ENCODE data around the gene ZDHHC23. TPM values are rescaled to one million over a fixed set of nuclear protein-coding genes. Genes with fewer than 3 reads are reported as not detected.

ZDHHC23 gene, protein sequence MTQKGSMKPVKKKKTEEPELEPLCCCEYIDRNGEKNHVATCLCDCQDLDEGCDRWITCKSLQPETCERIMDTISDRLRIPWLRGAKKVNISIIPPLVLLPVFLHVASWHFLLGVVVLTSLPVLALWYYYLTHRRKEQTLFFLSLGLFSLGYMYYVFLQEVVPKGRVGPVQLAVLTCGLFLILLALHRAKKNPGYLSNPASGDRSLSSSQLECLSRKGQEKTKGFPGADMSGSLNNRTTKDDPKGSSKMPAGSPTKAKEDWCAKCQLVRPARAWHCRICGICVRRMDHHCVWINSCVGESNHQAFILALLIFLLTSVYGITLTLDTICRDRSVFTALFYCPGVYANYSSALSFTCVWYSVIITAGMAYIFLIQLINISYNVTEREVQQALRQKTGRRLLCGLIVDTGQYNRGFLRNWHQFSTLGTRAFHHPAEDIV
- under 0.01 and 0.39 TPM in 2 replicates for total RNA-seq

DNA sequence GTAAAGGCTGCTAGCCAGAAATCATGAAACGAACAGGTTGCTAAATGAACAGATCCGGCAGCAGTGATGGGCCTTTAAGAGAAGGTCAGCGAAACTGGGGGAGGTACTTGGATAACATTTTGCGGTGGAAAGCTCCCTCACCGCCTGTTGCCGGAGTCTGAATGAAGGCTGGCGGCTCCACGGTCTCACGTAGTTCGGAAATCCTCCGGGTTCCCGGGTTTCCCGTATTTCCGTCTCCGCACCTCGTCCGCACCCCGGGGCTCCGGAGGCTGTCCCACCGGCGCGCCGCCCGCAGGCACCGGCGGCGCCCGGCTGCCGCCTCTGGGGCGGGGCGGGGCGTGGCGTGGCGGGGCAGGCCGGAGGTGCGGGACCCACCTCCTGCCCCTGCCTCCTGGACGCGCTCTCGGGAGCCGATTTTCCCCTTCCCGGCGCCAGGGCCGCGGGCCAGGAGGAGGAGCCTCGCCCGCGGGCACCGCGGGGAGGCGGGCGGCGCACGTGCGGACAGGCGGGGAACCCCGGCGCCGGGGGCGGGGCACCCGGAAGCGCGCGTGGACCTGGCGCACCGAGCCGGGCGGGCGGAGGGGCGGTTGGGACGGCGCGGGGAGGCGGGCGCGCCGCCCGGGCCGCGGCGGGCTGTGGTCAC is at the start of gene ZDHHC23:
TSS of gene ZDHHC23 (plus strand) at position 642 of the 643 bp plus-strand sequence. CDS start 790 bp downstream, outside the sequence.

Other genes starting within 250 kb of the ZDHHC23 start
- gene NAA50, start 201.8 kb upstream of the ZDHHC23 start, total RNA-seq: 110 and 198 TPM in 2 replicates
- gene ATP6V1A, start 201.0 kb upstream of the ZDHHC23 start, total RNA-seq: 54.7 and 61.8 TPM in 2 replicates
- gene GRAMD1C, start 109.2 kb upstream of the ZDHHC23 start, total RNA-seq: 0.73 and 1.8 TPM in 2 replicates
- 1.5 and 1.8 TPM in 2 replicates for gene CCDC191, start 108.5 kb downstream of the ZDHHC23 start, total RNA-seq
- 16.2 and 27.6 TPM in 2 replicates for gene QTRT2, start 108.7 kb downstream of the ZDHHC23 start, total RNA-seq
- gene DRD3, start 231.0 kb downstream of the ZDHHC23 start, total RNA-seq: not detected in 2 replicates